Placental epithelial cell (primary cell): ENCODE results near the gene IBTK. TPM values are rescaled to one million over a fixed set of nuclear protein-coding genes. Genes with fewer than 3 reads are reported as not detected.

Source experiments
- small RNA-seq: library from RNA; depleted of rRNA; stranded (forward); fragments of <200 nt; gene quantifications from one replicate; pipeline ENCODE3, GENCODE V24; 2012
- total RNA-seq: library from RNA; depleted of rRNA; stranded (reverse); fragments of >200 nt; gene quantifications from 2 replicates; pipeline ENCODE4 v1.2.3, GENCODE V29; 2012

The IBTK gene
- 34.9 and 47.3 TPM in 2 replicates for total RNA-seq

DNA sequence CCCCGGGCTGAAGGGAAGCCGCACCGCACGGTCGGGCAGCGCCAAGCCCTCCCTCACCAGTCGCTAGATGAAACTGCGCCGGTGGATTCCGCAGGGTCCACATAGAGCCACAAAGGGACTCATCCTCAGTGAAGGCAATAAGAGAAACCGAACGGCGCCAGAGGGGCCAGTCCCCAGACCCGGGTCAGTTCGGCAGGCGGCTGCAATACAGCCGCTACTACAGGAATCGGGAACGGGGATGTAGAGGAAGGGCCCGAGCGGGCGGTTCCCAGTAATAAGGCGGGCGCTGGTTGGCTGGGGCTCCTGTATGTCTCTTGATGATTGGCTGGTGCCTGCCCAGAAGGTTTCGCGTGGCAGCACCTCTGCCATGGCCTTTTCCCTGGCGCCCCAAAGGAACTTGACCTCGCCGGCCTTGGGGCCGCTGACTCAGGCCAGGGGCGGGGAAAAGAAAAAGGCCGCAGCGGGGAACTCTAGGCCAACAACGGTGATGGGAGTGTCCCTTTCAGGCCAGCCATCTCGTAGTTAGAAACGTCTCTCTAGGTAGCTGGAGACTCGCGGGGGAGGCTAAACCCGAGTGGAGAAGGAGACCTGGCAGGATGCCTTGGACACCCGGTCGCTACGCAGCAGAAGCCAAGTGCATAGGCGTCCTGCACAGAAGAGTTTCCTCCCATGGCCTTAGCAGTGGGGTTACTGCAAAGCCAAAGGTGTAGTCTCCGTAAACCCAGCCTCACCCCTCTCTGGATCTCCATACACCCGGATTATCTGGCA, at the start of gene IBTK:
IBTK (minus strand) TSS at position 240 of the 768 bp plus-strand sequence. CDS start 7,258 bp downstream, outside the sequence.

Small RNA genes lying within 50 kb of the gene (small RNA-seq; reads per million reads assigned to genes)
- gene RNU6-130P, result not detected

Other genes with a start within 250 kb of the IBTK start
- 34.2 and 55.4 TPM in 2 replicates for gene TPBG, start 116.1 kb upstream of the IBTK start, total RNA-seq